HG03196 (cell line): ENCODE data around the gene CEACAM1.
"Not testable (repeated sequence)": the region's sequence is repeated elsewhere in the genome, so short reads cannot be mapped to it uniquely, and the experiment has no call there.

Source experiments
- ATAC-seq: cut with Tn5 transposase; IDR thresholded peaks from one replicate; pipeline ENCODE4 v1.9.1; 2021; ENCODE audit not compliant: unreplicated experiment

Gene CEACAM1

GRCh38 chr19:42512743-42513304 is 15.5 kb downstream of the CEACAM1 start:
- no peak for ATAC-seq

- ATAC-seq: no peak
Measured at GRCh38 chr19:42512130-42512636, 16.1 kb downstream of the CEACAM1 start.

- no peak for ATAC-seq
Measured at GRCh38 chr19:42511340-42511739, 16.9 kb downstream of the CEACAM1 start.

- ATAC-seq: no peak
Measured at GRCh38 chr19:42508892-42509444, 19.3 kb downstream of the CEACAM1 start.

- no peak for ATAC-seq
Measured at GRCh38 chr19:42505066-42505465, 23.2 kb downstream of the CEACAM1 start.

GRCh38 chr19:42501733-42502132 is 26.5 kb downstream of the CEACAM1 start:
- ATAC-seq: no peak

- not testable (repeated sequence) for ATAC-seq
Measured at GRCh38 chr19:42501243-42501642, 27.0 kb downstream of the CEACAM1 start.

- peak; percentile 20 for ATAC-seq
Measured at GRCh38 chr19:42498169-42498757, 30.0 kb downstream of the CEACAM1 start.

GRCh38 chr19:42497492-42498168 is 30.7 kb downstream of the CEACAM1 start:
- ATAC-seq: peak; percentile 56

- no peak for ATAC-seq
Measured at GRCh38 chr19:42496460-42497133, 31.7 kb downstream of the CEACAM1 start.

- ATAC-seq: no peak
Measured at GRCh38 chr19:42495663-42496062, 32.6 kb downstream of the CEACAM1 start.

- ATAC-seq: no peak
Measured at GRCh38 chr19:42494321-42494720, 34.0 kb downstream of the CEACAM1 start.

GRCh38 chr19:42488783-42489521 is 39.3 kb downstream of the CEACAM1 start:
- ATAC-seq: no peak

- no peak for ATAC-seq
Measured at GRCh38 chr19:42487798-42488178, 40.5 kb downstream of the CEACAM1 start.

- ATAC-seq: no peak
Measured at GRCh38 chr19:42487032-42487797, 41.1 kb downstream of the CEACAM1 start.

- not testable (repeated sequence) for ATAC-seq
Measured at GRCh38 chr19:42485036-42485435, 43.2 kb downstream of the CEACAM1 start.

- ATAC-seq: no peak
Measured at GRCh38 chr19:42480335-42481095, 47.8 kb downstream of the CEACAM1 start.

GRCh38 chr19:42479736-42480135 is 48.5 kb downstream of the CEACAM1 start:
- ATAC-seq: no peak

GRCh38 chr19:42478765-42479311 is 49.4 kb downstream of the CEACAM1 start:
- no peak for ATAC-seq
